HCT116 (cell line): Measurements from ENCODE around the gene ZNF648. TPM values are rescaled to one million over a fixed set of nuclear protein-coding genes. Genes with fewer than 3 reads are reported as not detected.

Experiments used
- ATAC-seq: fragments of 200-7000 bp; cut with Tn5 transposase; 2 replicates; pipeline ENCODE4 v1.9.1; 2020; ENCODE audit warnings: mild to moderate bottlenecking, moderate library complexity
- BruUV-seq: library from RNA; stranded (reverse); fragments of 400-500 nt; replicated peaks from 2 replicates; lab custom pipeline; 2021; lab: Mats Ljungman, UMichigan
- CTCF ChIA-PET: fragments of 300-600 bp; sonication (Branson Sonifier 250); formaldehyde crosslinking; loops from one replicate; lab custom pipeline; 2021; ENCODE audit warnings: antibody characterized with exemption; lab: Charles Lee
- POLR2A ChIA-PET: fragments of 300-600, 350-600 bp; sonication (Branson Sonifier 250); formaldehyde crosslinking; loops from one replicate; lab custom pipeline; 2021; ENCODE audit warnings: antibody characterized with exemption; lab: Charles Lee
- RAD21 ChIA-PET, 2 experiments: fragments of 300-600 bp; sonication (Branson Sonifier 250); formaldehyde crosslinking; loops; one replicate each; lab custom pipeline; 2023; ENCODE audit warnings: low total read pairs in 2 of 2; ENCODE audit not compliant: uncharacterized antibody in 2 of 2, unreplicated experiment in 2 of 2, low non-redundant PET in 1 of 2; lab: Charles Lee
- DNase-seq: peaks from one replicate; pipeline ENCODE4 v3.0.0-alpha.2; 2010; ENCODE audit warnings: low read depth, low spot score
- H2AFZ ChIP-seq: fragments of 200-600 bp; shearing (Covaris generic), sonication (generic); 2 replicates; pipeline ENCODE4 v1.6.1; 2017; ENCODE audit warnings: low read depth, mixed run types, mixed read lengths, antibody characterized with exemption, low read length; ENCODE audit not compliant: poor library complexity, severe bottlenecking
- H3K27ac ChIP-seq: 2 replicates; pipeline ENCODE4 v1.5.1; 2012; ENCODE audit warnings: low read depth, low read length
- H3K27me3 ChIP-seq: fragments of 200-600 bp; sonication (generic); 2 replicates; pipeline ENCODE4 v1.6.1; 2016; ENCODE audit warnings: mixed run types, low read length, mixed read lengths; ENCODE audit not compliant: insufficient read depth
- H3K36me3 ChIP-seq, 2 experiments: fragments of 200-500 bp in 1 of 2; fragments of 200-600 bp in 1 of 2; sonication (Bioruptor generic) in 1 of 2; sonication (generic) in 1 of 2; 2 replicates each; pipeline versions ENCODE4 v1.5.1 to v1.6.1; 2014 to 2016; ENCODE audit warnings: low read length in 2 of 2, inconsistent platforms in 1 of 2, mixed read lengths in 1 of 2, mixed run types in 1 of 2; ENCODE audit not compliant: insufficient read depth in 2 of 2, control insufficient read depth in 1 of 2
- H3K4me1 ChIP-seq, 2 experiments: fragments of 200-600 bp in 1 of 2; sonication (generic) in 1 of 2; 2 replicates each; pipeline versions ENCODE4 v1.5.1 to v1.6.1; 2012 to 2017; ENCODE audit warnings: low read length in 2 of 2, inconsistent platforms in 1 of 2, mild to moderate bottlenecking in 1 of 2, mixed read lengths in 1 of 2, mixed run types in 1 of 2, moderate library complexity in 1 of 2; ENCODE audit not compliant: insufficient read depth in 2 of 2, control insufficient read depth in 1 of 2
- H3K4me2 ChIP-seq: fragments of 200-600 bp; sonication (generic); 2 replicates; pipeline ENCODE4 v1.6.1; 2017; ENCODE audit warnings: mixed run types, low read length, mixed read lengths
- H3K4me3 ChIP-seq, 2 experiments: fragments of 200-600 bp in 1 of 2; sonication (generic) in 1 of 2; replicated peaks in 1 of 2; 2 replicates each; pipeline ENCODE4 v1.5.1; 2011 to 2016; ENCODE audit warnings: low read length in 2 of 2, control low read depth in 1 of 2, low read depth in 1 of 2, mild to moderate bottlenecking in 1 of 2, mixed read lengths in 1 of 2, mixed run types in 1 of 2
- H3K79me2 ChIP-seq: fragments of 200-600 bp; sonication (generic); 2 replicates; pipeline ENCODE4 v1.6.1; 2017; ENCODE audit warnings: mild to moderate bottlenecking, mixed run types, low read length, moderate library complexity, mixed read lengths; ENCODE audit not compliant: insufficient read depth
- H3K9ac ChIP-seq: fragments of 200-600 bp; sonication (generic); 2 replicates; pipeline ENCODE4 v1.6.1; 2016; ENCODE audit warnings: low read length, mixed read lengths
- H3K9me2 ChIP-seq: fragments of 200-600 bp; sonication (generic), shearing (Covaris generic); 2 replicates; pipeline ENCODE4 v1.6.1; 2017; ENCODE audit warnings: mixed run types, mild to moderate bottlenecking, moderate library complexity; ENCODE audit not compliant: insufficient read depth
- H3K9me3 ChIP-seq, 2 experiments: fragments of 200-500 bp in 1 of 2; fragments of 200-600 bp in 1 of 2; sonication (Bioruptor generic) in 1 of 2; sonication (generic) in 1 of 2; 2 replicates each; pipeline ENCODE4 v1.6.1; 2014 to 2017; ENCODE audit warnings: low read length in 2 of 2, mixed read lengths in 2 of 2, inconsistent platforms in 1 of 2, low read depth in 1 of 2, mild to moderate bottlenecking in 1 of 2, mixed run types in 1 of 2, moderate library complexity in 1 of 2; ENCODE audit not compliant: control insufficient read depth in 1 of 2, insufficient read depth in 1 of 2
- H4K20me1 ChIP-seq: fragments of 200-600 bp; sonication (generic), shearing (Covaris generic); 2 replicates; pipeline ENCODE4 v1.6.1; 2017; ENCODE audit warnings: mixed run types, mild to moderate bottlenecking, moderate library complexity; ENCODE audit not compliant: insufficient read depth
- CBX3 ChIP-seq: IDR thresholded peaks from 2 replicates; pipeline ENCODE4 v1.6.1; 2012; ENCODE audit warnings: low read depth
- ELF1 ChIP-seq: IDR thresholded peaks from 2 replicates; pipeline ENCODE4 v1.6.1; 2012; ENCODE audit warnings: low read depth, borderline replicate concordance
- EZH2phosphoT487 ChIP-seq: fragments of 200-600 bp; IDR thresholded peaks from 2 replicates; pipeline ENCODE4 v1.6.1; 2018; ENCODE audit warnings: antibody characterized with exemption, borderline replicate concordance
- FOSL1 ChIP-seq: IDR thresholded peaks from 2 replicates; pipeline ENCODE4 v1.6.1; 2012; ENCODE audit warnings: low read depth
- JUND ChIP-seq: IDR thresholded peaks from 2 replicates; pipeline ENCODE4 v1.6.1; 2012
- POLR2A ChIP-seq: IDR thresholded peaks from 2 replicates; pipeline ENCODE4 v1.7.0; 2011; ENCODE audit warnings: borderline replicate concordance; ENCODE audit not compliant: insufficient read depth, insufficient read length; ENCODE audit errors: extremely low read depth
- RAD21 ChIP-seq: IDR thresholded peaks from 2 replicates; pipeline ENCODE4 v1.6.1; 2012; ENCODE audit warnings: low read depth, mild to moderate bottlenecking
- SRF ChIP-seq: IDR thresholded peaks from 2 replicates; pipeline ENCODE4 v1.6.1; 2012; ENCODE audit warnings: low read depth
- TCF7L2 ChIP-seq: IDR thresholded peaks from 2 replicates; pipeline ENCODE4 v1.7.0; 2011; ENCODE audit warnings: borderline replicate concordance, inconsistent platforms; ENCODE audit not compliant: insufficient read depth, insufficient read length; ENCODE audit errors: extremely low read depth
- YY1 ChIP-seq: IDR thresholded peaks from 2 replicates; pipeline ENCODE4 v1.6.1; 2011; ENCODE audit warnings: low read length, low read depth, moderate library complexity, mild to moderate bottlenecking; ENCODE audit not compliant: insufficient replicate concordance; ENCODE audit errors: extremely low read depth
- ZNF274 ChIP-seq: fragments of 200-500 bp; sonication (Bioruptor generic); IDR thresholded peaks from 2 replicates; pipeline ENCODE4 v1.6.1; 2014; ENCODE audit warnings: mild to moderate bottlenecking, low read depth, low read length, inconsistent platforms
- intact Hi-C: fragments of 100-400 bp; cut with micrococcal nuclease; formaldehyde crosslinking; loops from 2 replicates; pipeline ENCODE4 v1.10.0; 2022
- total RNA-seq: library from RNA; stranded (reverse); gene quantifications from one replicate; pipeline ENCODE4 v1.2.1, GENCODE V29; 2021; ENCODE audit not compliant: unreplicated experiment
- TF ChIP-seq, protein P1 (sequence below): IDR thresholded peaks from 2 replicates; pipeline ENCODE4 v1.6.1; 2012
- TF ChIP-seq, protein P2 (sequence below): IDR thresholded peaks from 2 replicates; pipeline ENCODE4 v1.6.1; 2012; ENCODE audit warnings: low read depth
- TF ChIP-seq, protein P3 (sequence below): IDR thresholded peaks from 2 replicates; pipeline ENCODE4 v1.6.1; 2012

ZNF648 gene
- total RNA-seq, 1 experiment from 2014 or later: 0.57 TPM

DNA sequence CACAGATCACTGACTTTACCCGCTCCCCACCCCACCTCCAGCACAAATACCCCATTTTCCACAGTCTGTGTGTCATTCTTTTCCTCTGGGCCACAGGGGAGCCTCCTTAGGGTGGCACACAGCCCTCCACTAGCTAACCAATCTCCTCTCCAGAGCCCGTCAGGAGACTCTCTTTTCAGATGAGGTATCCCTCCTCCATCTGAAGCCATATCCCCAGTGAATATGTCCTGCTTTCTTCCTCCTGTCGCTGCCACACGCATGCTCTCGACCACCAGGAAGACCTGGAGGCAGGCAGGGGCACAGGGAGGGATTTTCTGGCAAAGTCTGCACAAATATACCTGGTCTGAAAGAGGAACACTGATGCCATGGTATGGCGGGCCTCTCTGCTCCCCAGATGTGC lies 635 bp downstream of the ZNF648 start:
- peaks cover 0 to 6% of the 10 kb centered on the region in 2 experiments; a peak in 1 of 4 replicates for H3K4me1 ChIP-seq
- no TSS peak for BruUV-seq
- no peak overlapping the region for H3K27ac ChIP-seq
- H2AFZ ChIP-seq: no peak overlapping the region
- H3K36me3 ChIP-seq: no peaks in the 10 kb centered on the region
- peak overlapping the region; percentile 50 for H3K4me2 ChIP-seq
- H3K27me3 ChIP-seq: no peaks in the 10 kb centered on the region
- H3K79me2 ChIP-seq: no peaks in the 10 kb centered on the region
- intact Hi-C loops: no loop called here
- POLR2A ChIA-PET: no interaction called here
- H3K9me2 ChIP-seq: no peaks in the 10 kb centered on the region
- TF ChIP-seq JUND (no peak), CBX3 (no peak), FOSL1 (no peak), ELF1 (no peak), POLR2A (no peak), ZNF274 (no peak), EZH2phosphoT487 (no peak), SRF (no peak), TCF7L2 (no peak), YY1 (no peak), RAD21 (no peak)
- TF ChIP-seq, protein P1, sequence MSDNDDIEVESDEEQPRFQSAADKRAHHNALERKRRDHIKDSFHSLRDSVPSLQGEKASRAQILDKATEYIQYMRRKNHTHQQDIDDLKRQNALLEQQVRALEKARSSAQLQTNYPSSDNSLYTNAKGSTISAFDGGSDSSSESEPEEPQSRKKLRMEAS: no peak
- TF ChIP-seq, protein P2, sequence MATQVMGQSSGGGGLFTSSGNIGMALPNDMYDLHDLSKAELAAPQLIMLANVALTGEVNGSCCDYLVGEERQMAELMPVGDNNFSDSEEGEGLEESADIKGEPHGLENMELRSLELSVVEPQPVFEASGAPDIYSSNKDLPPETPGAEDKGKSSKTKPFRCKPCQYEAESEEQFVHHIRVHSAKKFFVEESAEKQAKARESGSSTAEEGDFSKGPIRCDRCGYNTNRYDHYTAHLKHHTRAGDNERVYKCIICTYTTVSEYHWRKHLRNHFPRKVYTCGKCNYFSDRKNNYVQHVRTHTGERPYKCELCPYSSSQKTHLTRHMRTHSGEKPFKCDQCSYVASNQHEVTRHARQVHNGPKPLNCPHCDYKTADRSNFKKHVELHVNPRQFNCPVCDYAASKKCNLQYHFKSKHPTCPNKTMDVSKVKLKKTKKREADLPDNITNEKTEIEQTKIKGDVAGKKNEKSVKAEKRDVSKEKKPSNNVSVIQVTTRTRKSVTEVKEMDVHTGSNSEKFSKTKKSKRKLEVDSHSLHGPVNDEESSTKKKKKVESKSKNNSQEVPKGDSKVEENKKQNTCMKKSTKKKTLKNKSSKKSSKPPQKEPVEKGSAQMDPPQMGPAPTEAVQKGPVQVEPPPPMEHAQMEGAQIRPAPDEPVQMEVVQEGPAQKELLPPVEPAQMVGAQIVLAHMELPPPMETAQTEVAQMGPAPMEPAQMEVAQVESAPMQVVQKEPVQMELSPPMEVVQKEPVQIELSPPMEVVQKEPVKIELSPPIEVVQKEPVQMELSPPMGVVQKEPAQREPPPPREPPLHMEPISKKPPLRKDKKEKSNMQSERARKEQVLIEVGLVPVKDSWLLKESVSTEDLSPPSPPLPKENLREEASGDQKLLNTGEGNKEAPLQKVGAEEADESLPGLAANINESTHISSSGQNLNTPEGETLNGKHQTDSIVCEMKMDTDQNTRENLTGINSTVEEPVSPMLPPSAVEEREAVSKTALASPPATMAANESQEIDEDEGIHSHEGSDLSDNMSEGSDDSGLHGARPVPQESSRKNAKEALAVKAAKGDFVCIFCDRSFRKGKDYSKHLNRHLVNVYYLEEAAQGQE: no peak
- TF ChIP-seq, protein P3, sequence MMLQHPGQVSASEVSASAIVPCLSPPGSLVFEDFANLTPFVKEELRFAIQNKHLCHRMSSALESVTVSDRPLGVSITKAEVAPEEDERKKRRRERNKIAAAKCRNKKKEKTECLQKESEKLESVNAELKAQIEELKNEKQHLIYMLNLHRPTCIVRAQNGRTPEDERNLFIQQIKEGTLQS: no peak
- no peak for DNase-seq
- H3K9ac ChIP-seq: no peak overlapping the region
- no peaks in the 10 kb centered on the region for H4K20me1 ChIP-seq
- RAD21 ChIA-PET: no interaction called here
- ATAC-seq: no peak
- H3K4me3 ChIP-seq: peak overlapping the region in 1 of 2 experiments; percentile 25; a peak in 2 of 4 replicates
- H3K9me3 ChIP-seq: no peaks in the 10 kb centered on the region
- CTCF ChIA-PET: no interaction called here
